ENCODE results near the gene CACNA1E. TPM values are rescaled to one million over a fixed set of nuclear protein-coding genes. Genes with fewer than 3 reads are reported as not detected.

CACNA1E gene
- polyA plus RNA-seq, 2 donors, result 0.01 TPM; not detected in 1

DNA sequence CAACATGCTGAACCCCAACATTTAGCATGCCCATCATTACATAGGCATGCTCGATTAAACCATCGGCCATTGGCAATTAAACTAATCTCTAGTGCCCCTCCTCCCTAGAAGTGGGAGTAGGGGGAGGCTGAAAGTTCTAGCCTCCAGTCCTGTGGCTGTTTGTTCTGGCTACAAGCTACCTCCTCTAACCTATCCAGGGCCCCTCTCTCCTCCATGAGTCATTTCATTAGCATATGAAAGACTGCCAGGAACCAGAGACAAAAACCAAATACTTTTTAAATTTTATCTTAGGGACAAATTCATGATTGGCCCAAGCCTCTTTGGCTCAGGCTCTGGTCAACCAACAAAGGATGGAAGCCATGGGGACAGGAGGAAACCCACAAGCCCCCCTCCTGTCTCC lies 231.1 kb downstream of the CACNA1E start:
- Histone ChIP-seq H3K27ac (ENCODE audit: low read depth in 2 of 2, low read length in 1 of 2) (no peak overlapping the region), H3K4me3 (ENCODE audit: low read depth in 1 of 2, low read length in 2 of 2) (no peak overlapping the region), H3K27me3 (ENCODE audit: control insufficient read depth in 1 of 2, insufficient read depth in 2 of 2, low read length in 2 of 2) (no peaks in the 10 kb centered on the region), H3K9me3 (ENCODE audit: control insufficient read depth in 2 of 2, insufficient read depth in 1 of 2, low read depth in 1 of 2, low read length in 1 of 2) (no peaks in the 10 kb centered on the region), H3K36me3 (ENCODE audit: control insufficient read depth in 2 of 2, insufficient read depth in 2 of 2, low read length in 1 of 2) (no peaks in the 10 kb centered on the region), H3K4me1 (ENCODE audit: control insufficient read depth in 2 of 2, insufficient read depth in 2 of 2, low read length in 1 of 2) (no peaks in the 10 kb centered on the region)
- WGBS, 2 donors, result 68 to 80% methylated on average over 2 of the region's 2 CpGs

DNA sequence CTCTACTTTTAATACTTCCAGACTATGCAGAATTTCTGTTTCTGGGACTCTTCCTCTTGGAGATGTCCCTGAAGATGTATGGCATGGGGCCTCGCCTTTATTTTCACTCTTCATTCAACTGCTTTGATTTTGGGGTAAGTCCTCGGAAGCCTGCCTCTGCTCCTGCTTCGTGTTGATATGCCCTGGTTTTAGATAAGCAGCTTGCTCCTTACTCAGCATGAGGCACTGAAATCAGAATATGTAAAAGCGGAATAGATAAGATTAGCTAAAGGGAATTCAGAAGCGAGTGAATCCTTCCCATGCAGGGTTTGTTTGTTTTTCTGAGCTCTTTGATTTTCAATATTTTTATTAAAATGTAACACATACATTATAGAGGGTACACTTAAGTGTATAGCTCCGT lies 234.7 kb downstream of the CACNA1E start:
- 50 to 52% methylated on average over 6 of the region's 6 CpGs for WGBS, 2 donors
- Histone ChIP-seq H3K4me1 (ENCODE audit: control insufficient read depth in 2 of 2, insufficient read depth in 2 of 2, low read length in 1 of 2) (no peaks in the 10 kb centered on the region), H3K27ac (ENCODE audit: low read depth in 2 of 2, low read length in 1 of 2) (no peak overlapping the region), H3K9me3 (ENCODE audit: control insufficient read depth in 2 of 2, insufficient read depth in 1 of 2, low read depth in 1 of 2, low read length in 1 of 2) (no peaks in the 10 kb centered on the region), H3K36me3 (ENCODE audit: control insufficient read depth in 2 of 2, insufficient read depth in 2 of 2, low read length in 1 of 2) (no peaks in the 10 kb centered on the region), H3K27me3 (ENCODE audit: control insufficient read depth in 1 of 2, insufficient read depth in 2 of 2, low read length in 2 of 2) (no peaks in the 10 kb centered on the region), H3K4me3 (ENCODE audit: low read depth in 1 of 2, low read length in 2 of 2) (no peak overlapping the region)

GRCh38 chr1:181726320-181727012 lies 243.1 kb downstream of the CACNA1E start:
- peaks cover 0 to 2% of the 10 kb centered on the region in 2 donors for H3K9me3 ChIP-seq (ENCODE audit: control insufficient read depth in 2 of 2, insufficient read depth in 1 of 2, low read depth in 1 of 2, low read length in 1 of 2)
- H3K4me3 ChIP-seq (ENCODE audit: low read depth in 1 of 2, low read length in 2 of 2), result no peak overlapping the region
- no peaks in the 10 kb centered on the region for H3K4me1 ChIP-seq (ENCODE audit: control insufficient read depth in 2 of 2, insufficient read depth in 2 of 2, low read length in 1 of 2)
- no peaks in the 10 kb centered on the region for H3K27me3 ChIP-seq (ENCODE audit: control insufficient read depth in 1 of 2, insufficient read depth in 2 of 2, low read length in 2 of 2)
- WGBS, 2 donors, result 38 to 45% methylated on average over 4 of the region's 4 CpGs
- H3K27ac ChIP-seq (ENCODE audit: low read depth in 2 of 2, low read length in 1 of 2), result no peak overlapping the region
- no peaks in the 10 kb centered on the region for H3K36me3 ChIP-seq (ENCODE audit: control insufficient read depth in 2 of 2, insufficient read depth in 2 of 2, low read length in 1 of 2)

GRCh38 chr1:181730606-181731005 lies 247.3 kb downstream of the CACNA1E start:
- no peak overlapping the region for H3K27ac ChIP-seq (ENCODE audit: low read depth in 2 of 2, low read length in 1 of 2)
- 86 to 90% methylated on average over 7 of the region's 7 CpGs for WGBS, 2 donors

GRCh38 chr1:181732218-181732990 lies 249.1 kb downstream of the CACNA1E start:
- no peaks in the 10 kb centered on the region for H3K4me1 ChIP-seq (ENCODE audit: control insufficient read depth in 2 of 2, insufficient read depth in 2 of 2, low read length in 1 of 2)
- no peak overlapping the region for H3K4me3 ChIP-seq (ENCODE audit: low read depth in 1 of 2, low read length in 2 of 2)
- H3K27me3 ChIP-seq (ENCODE audit: control insufficient read depth in 1 of 2, insufficient read depth in 2 of 2, low read length in 2 of 2), result no peaks in the 10 kb centered on the region
- H3K36me3 ChIP-seq (ENCODE audit: control insufficient read depth in 2 of 2, insufficient read depth in 2 of 2, low read length in 1 of 2), result no peaks in the 10 kb centered on the region
- no peak overlapping the region for H3K27ac ChIP-seq (ENCODE audit: low read depth in 2 of 2, low read length in 1 of 2)
- H3K9me3 ChIP-seq (ENCODE audit: control insufficient read depth in 2 of 2, insufficient read depth in 1 of 2, low read depth in 1 of 2, low read length in 1 of 2), result no peaks in the 10 kb centered on the region
- 92 to 96% methylated on average over 31 of the region's 31 CpGs for WGBS, 2 donors

More at GRCh38 chr1:181730606-181731005, 247.3 kb downstream of the CACNA1E start:
- H3K36me3 ChIP-seq (ENCODE audit: control insufficient read depth in 2 of 2, insufficient read depth in 2 of 2, low read length in 1 of 2), result no peaks in the 10 kb centered on the region
- no peaks in the 10 kb centered on the region for H3K4me1 ChIP-seq (ENCODE audit: control insufficient read depth in 2 of 2, insufficient read depth in 2 of 2, low read length in 1 of 2)
- no peak overlapping the region for H3K4me3 ChIP-seq (ENCODE audit: low read depth in 1 of 2, low read length in 2 of 2)
- H3K27me3 ChIP-seq (ENCODE audit: control insufficient read depth in 1 of 2, insufficient read depth in 2 of 2, low read length in 2 of 2), result no peaks in the 10 kb centered on the region
- H3K9me3 ChIP-seq (ENCODE audit: control insufficient read depth in 2 of 2, insufficient read depth in 1 of 2, low read depth in 1 of 2, low read length in 1 of 2), result no peaks in the 10 kb centered on the region

DNA sequence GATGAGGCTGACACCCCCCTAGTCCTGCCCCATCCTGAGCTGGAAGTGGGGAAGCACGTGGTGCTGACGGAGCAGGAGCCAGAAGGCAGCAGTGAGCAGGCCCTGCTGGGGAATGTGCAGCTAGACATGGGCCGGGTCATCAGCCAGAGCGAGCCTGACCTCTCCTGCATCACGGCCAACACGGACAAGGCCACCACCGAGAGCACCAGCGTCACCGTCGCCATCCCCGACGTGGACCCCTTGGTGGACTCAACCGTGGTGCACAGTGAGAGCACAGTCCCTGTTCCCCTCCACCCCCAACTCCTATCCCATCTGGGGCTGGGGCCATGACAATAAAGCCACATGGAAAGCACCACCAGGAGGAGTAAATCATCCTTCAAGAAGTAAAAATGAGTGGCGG lies 250.2 kb downstream of the CACNA1E start:
- 90 to 92% methylated on average over 14 of the region's 14 CpGs for WGBS, 2 donors

DNA sequence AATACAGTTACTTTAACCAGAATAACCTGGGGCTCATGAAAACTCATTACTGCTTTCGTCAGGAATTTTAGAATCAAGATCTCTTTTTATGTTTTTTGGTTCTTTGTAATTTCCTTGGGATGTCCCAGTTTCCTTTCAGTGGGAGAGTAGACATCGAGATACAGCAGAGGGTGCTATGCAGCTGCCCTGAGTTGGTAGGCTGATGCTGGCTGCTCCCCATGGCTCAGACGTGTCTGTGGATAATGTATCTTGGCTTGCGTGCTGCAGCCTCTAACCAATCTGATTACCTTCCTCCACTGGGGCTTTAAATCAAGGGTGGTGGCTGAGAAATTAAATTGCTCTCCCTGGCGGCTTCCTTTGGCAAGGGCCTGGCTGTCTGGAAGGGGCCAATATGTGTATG lies 253.7 kb downstream of the CACNA1E start:
- Histone ChIP-seq H3K4me1 (ENCODE audit: control insufficient read depth in 2 of 2, insufficient read depth in 2 of 2, low read length in 1 of 2) (no peaks in the 10 kb centered on the region), H3K36me3 (ENCODE audit: control insufficient read depth in 2 of 2, insufficient read depth in 2 of 2, low read length in 1 of 2) (no peaks in the 10 kb centered on the region), H3K27me3 (ENCODE audit: control insufficient read depth in 1 of 2, insufficient read depth in 2 of 2, low read length in 2 of 2) (no peaks in the 10 kb centered on the region), H3K9me3 (ENCODE audit: control insufficient read depth in 2 of 2, insufficient read depth in 1 of 2, low read depth in 1 of 2, low read length in 1 of 2) (no peaks in the 10 kb centered on the region), H3K4me3 (ENCODE audit: low read depth in 1 of 2, low read length in 2 of 2) (no peak overlapping the region), H3K27ac (ENCODE audit: low read depth in 2 of 2, low read length in 1 of 2) (no peak overlapping the region)
- 54 to 57% methylated on average over 5 of the region's 5 CpGs for WGBS, 2 donors

More for the DNA sequence above, 250.2 kb downstream of the CACNA1E start:
- Histone ChIP-seq H3K27ac (ENCODE audit: low read depth in 2 of 2, low read length in 1 of 2) (no peak overlapping the region), H3K27me3 (ENCODE audit: control insufficient read depth in 1 of 2, insufficient read depth in 2 of 2, low read length in 2 of 2) (no peaks in the 10 kb centered on the region), H3K4me1 (ENCODE audit: control insufficient read depth in 2 of 2, insufficient read depth in 2 of 2, low read length in 1 of 2) (no peaks in the 10 kb centered on the region), H3K4me3 (ENCODE audit: low read depth in 1 of 2, low read length in 2 of 2) (no peak overlapping the region), H3K9me3 (ENCODE audit: control insufficient read depth in 2 of 2, insufficient read depth in 1 of 2, low read depth in 1 of 2, low read length in 1 of 2) (no peaks in the 10 kb centered on the region), H3K36me3 (ENCODE audit: control insufficient read depth in 2 of 2, insufficient read depth in 2 of 2, low read length in 1 of 2) (no peaks in the 10 kb centered on the region)

GRCh38 chr1:181739214-181739613 lies 255.9 kb downstream of the CACNA1E start:
- H3K27me3 ChIP-seq (ENCODE audit: control insufficient read depth in 1 of 2, insufficient read depth in 2 of 2, low read length in 2 of 2), result no peaks in the 10 kb centered on the region
- H3K36me3 ChIP-seq (ENCODE audit: control insufficient read depth in 2 of 2, insufficient read depth in 2 of 2, low read length in 1 of 2), result no peaks in the 10 kb centered on the region
- H3K4me1 ChIP-seq (ENCODE audit: control insufficient read depth in 2 of 2, insufficient read depth in 2 of 2, low read length in 1 of 2), result no peaks in the 10 kb centered on the region
- WGBS, 2 donors, result 81 to 82% methylated on average over 9 of the region's 9 CpGs
- H3K27ac ChIP-seq (ENCODE audit: low read depth in 2 of 2, low read length in 1 of 2), result no peak overlapping the region
- H3K9me3 ChIP-seq (ENCODE audit: control insufficient read depth in 2 of 2, insufficient read depth in 1 of 2, low read depth in 1 of 2, low read length in 1 of 2), result no peaks in the 10 kb centered on the region
- H3K4me3 ChIP-seq (ENCODE audit: low read depth in 1 of 2, low read length in 2 of 2), result no peak overlapping the region

GRCh38 chr1:181742426-181742825 lies 259.1 kb downstream of the CACNA1E start:
- WGBS, 2 donors, result 43 to 47% methylated on average over 4 of the region's 4 CpGs
- Histone ChIP-seq H3K27me3 (ENCODE audit: control insufficient read depth in 1 of 2, insufficient read depth in 2 of 2, low read length in 2 of 2) (no peaks in the 10 kb centered on the region), H3K36me3 (ENCODE audit: control insufficient read depth in 2 of 2, insufficient read depth in 2 of 2, low read length in 1 of 2) (no peaks in the 10 kb centered on the region), H3K9me3 (ENCODE audit: control insufficient read depth in 2 of 2, insufficient read depth in 1 of 2, low read depth in 1 of 2, low read length in 1 of 2) (no peaks in the 10 kb centered on the region), H3K4me3 (ENCODE audit: low read depth in 1 of 2, low read length in 2 of 2) (no peak overlapping the region), H3K27ac (ENCODE audit: low read depth in 2 of 2, low read length in 1 of 2) (no peak overlapping the region), H3K4me1 (ENCODE audit: control insufficient read depth in 2 of 2, insufficient read depth in 2 of 2, low read length in 1 of 2) (no peaks in the 10 kb centered on the region)

Data from esophagus (tissue), 2 donors.